CD14-positive monocyte (primary cell): ENCODE data around the gene MRPL47. TPM values are rescaled to one million over a fixed set of nuclear protein-coding genes. Genes with fewer than 3 reads are reported as not detected.

Source experiments
- DNase-seq, 3 donors: peaks; one replicate each; pipeline ENCODE4 v3.0.0-alpha.2; 2011 to 2022
- H2AFZ ChIP-seq: 2 replicates; pipeline ENCODE4 v1.6.0; 2012; ENCODE audit warnings: mild to moderate bottlenecking, low read depth, low read length, inconsistent platforms; ENCODE audit not compliant: insufficient read depth, poor library complexity, severe bottlenecking
- H3K27ac ChIP-seq, 2 donors: 1 replicate in 1 of 2; 2 replicates in 1 of 2; pipeline ENCODE4 v1.5.1; 2012 to 2013; ENCODE audit warnings: low read length in 2 of 2, control low read depth in 1 of 2, inconsistent platforms in 1 of 2, low read depth in 1 of 2, mild to moderate bottlenecking in 1 of 2
- H3K27me3 ChIP-seq, 2 donors: one replicate each; pipeline versions ENCODE4 v1.6.0 to v1.6.1; 2011 to 2013; ENCODE audit warnings: low read length in 2 of 2; ENCODE audit not compliant: control insufficient read depth in 2 of 2, insufficient read depth in 2 of 2
- H3K36me3 ChIP-seq, 2 donors: replicated peaks in 1 of 2; 1 replicate in 1 of 2; 2 replicates in 1 of 2; pipeline versions ENCODE4 v1.5.1 to v1.6.1; 2012 to 2013; ENCODE audit warnings: low read length in 2 of 2, control low read depth in 1 of 2, inconsistent platforms in 1 of 2, mild to moderate bottlenecking in 1 of 2; ENCODE audit not compliant: insufficient read depth in 2 of 2, control insufficient read depth in 1 of 2
- H3K4me1 ChIP-seq, 2 donors: 1 replicate in 1 of 2; 2 replicates in 1 of 2; pipeline versions ENCODE4 v1.5.1 to v1.6.1; 2012 to 2013; ENCODE audit warnings: low read length in 2 of 2, control low read depth in 1 of 2, inconsistent platforms in 1 of 2, mild to moderate bottlenecking in 1 of 2, moderate library complexity in 1 of 2; ENCODE audit not compliant: insufficient read depth in 2 of 2, control insufficient read depth in 1 of 2
- H3K4me2 ChIP-seq: replicated peaks from 2 replicates; pipeline ENCODE3; 2012; ENCODE audit warnings: low read length, moderate library complexity, mild to moderate bottlenecking; ENCODE audit not compliant: poor library complexity, severe bottlenecking; ENCODE audit errors: extremely low read depth
- H3K4me3 ChIP-seq, 3 experiments: fragments of 200-600 bp in 1 of 3; sonication (generic) in 1 of 3; replicated peaks in 1 of 3; 1 replicate in 2 of 3; 2 replicates in 1 of 3; pipeline ENCODE4 v1.5.1; 2011 to 2013; ENCODE audit warnings: low read length in 3 of 3, mild to moderate bottlenecking in 3 of 3, control low read depth in 2 of 3, low read depth in 2 of 3, inconsistent platforms in 1 of 3, moderate library complexity in 1 of 3
- H3K79me2 ChIP-seq: 2 replicates; pipeline ENCODE4 v1.6.0; 2012; ENCODE audit warnings: mild to moderate bottlenecking, control low read depth, inconsistent platforms, low read length, moderate library complexity; ENCODE audit not compliant: insufficient read depth
- H3K9ac ChIP-seq: 2 replicates; pipeline ENCODE4 v1.6.0; 2017; ENCODE audit warnings: low read length, mild to moderate bottlenecking; ENCODE audit not compliant: insufficient read depth, poor library complexity, severe bottlenecking
- H3K9me3 ChIP-seq, 2 donors: replicated peaks in 1 of 2; 1 replicate in 1 of 2; 2 replicates in 1 of 2; pipeline versions ENCODE4 v1.5.1 to v1.6.1; 2012 to 2013; ENCODE audit warnings: low read length in 2 of 2, control low read depth in 1 of 2; ENCODE audit not compliant: control insufficient read depth in 1 of 2, insufficient read depth in 1 of 2
- H4K20me1 ChIP-seq: 2 replicates; pipeline ENCODE4 v1.6.0; 2012; ENCODE audit warnings: mild to moderate bottlenecking, low read length, control low read depth, moderate library complexity; ENCODE audit not compliant: insufficient read depth
- H3K27ac Mint-ChIP-seq, 7 donors: one replicate each; pipeline ENCODE4 v1.8.0; 2020; ENCODE audit warnings: mild to moderate bottlenecking in 7 of 7, mixed read lengths in 7 of 7, moderate library complexity in 6 of 7, inconsistent platforms in 2 of 7
- H3K27me3 Mint-ChIP-seq, 3 donors: one replicate each; pipeline ENCODE4 v1.8.0; 2021 to 2022; ENCODE audit warnings: low read depth in 3 of 3, mild to moderate bottlenecking in 3 of 3, mixed read lengths in 3 of 3, moderate library complexity in 3 of 3, inconsistent platforms in 1 of 3
- H3K36me3 Mint-ChIP-seq, 2 donors: one replicate each; pipeline ENCODE4 v1.8.0; 2020; ENCODE audit warnings: mixed read lengths in 2 of 2, inconsistent platforms in 1 of 2, mild to moderate bottlenecking in 1 of 2
- H3K4me1 Mint-ChIP-seq: one replicate; pipeline ENCODE4 v1.8.0; 2020; ENCODE audit warnings: mild to moderate bottlenecking, mixed read lengths
- H3K4me3 Mint-ChIP-seq, 2 donors: one replicate each; pipeline ENCODE4 v1.8.0; 2020; ENCODE audit warnings: mild to moderate bottlenecking in 2 of 2, mixed read lengths in 2 of 2, moderate library complexity in 1 of 2
- H3K9me3 Mint-ChIP-seq, 7 donors: one replicate each; pipeline ENCODE4 v1.8.0; 2020 to 2022; ENCODE audit warnings: mixed read lengths in 7 of 7, mild to moderate bottlenecking in 6 of 7, moderate library complexity in 6 of 7, inconsistent platforms in 2 of 7
- CTCF ChIP-seq: fragments of 200-600 bp; IDR thresholded peaks from one replicate; pipeline ENCODE4 v1.8.0; 2022; ENCODE audit warnings: antibody characterized with exemption, mild to moderate bottlenecking
- WGBS: methylation state at CpG from one replicate; pipeline ENCODE4 v1.1.5; 2013; ENCODE audit warnings: missing lambda C conversion rate; ENCODE audit not compliant: insufficient coverage; 5-methylcytosine and 5-hydroxymethylcytosine counted together
- intact Hi-C, 2 donors: fragments of 100-400 bp; cut with micrococcal nuclease; formaldehyde crosslinking; loops; one replicate each; pipeline versions ENCODE4 v1.15.0 to v1.15.1; 2023
- polyA plus RNA-seq, 3 donors: library from polyadenylated mRNA; depleted of rRNA in 1 of 3; unstranded in 2 of 3; stranded (reverse) in 1 of 3; fragments of 300-500 nt in 2 of 3; fragments of >200 nt in 1 of 3; fragmentation: Illumina TruSeq in 2 of 3; gene quantifications; 1 replicate in 2 of 3; 2 replicates in 1 of 3; pipeline ENCODE4 v1.2.3, GENCODE V29; 2012 to 2021

MRPL47 gene
- polyA plus RNA-seq, 3 donors = 10.3 to 46.4 (median 44.3) TPM

GRCh38 chr3:179630753-179631451 is 26.5 kb upstream of the MRPL47 start:
- Histone ChIP-seq H3K36me3 (peaks cover 0 to 4% of the 10 kb centered on the region in 2 donors), H4K20me1 (no peaks in the 10 kb centered on the region), H3K27me3 (no peaks in the 10 kb centered on the region), H2AFZ (no peak overlapping the region), H3K4me1 (no peaks in the 10 kb centered on the region), H3K27ac (no peak overlapping the region), H3K4me2 (no peak overlapping the region), H3K9ac (no peak overlapping the region), H3K9me3 (no peaks in the 10 kb centered on the region), H3K4me3 (no peak overlapping the region), H3K79me2 (no peaks in the 10 kb centered on the region)
- Mint-ChIP-seq H3K27me3 (no peaks in the 10 kb centered on the region), H3K36me3 (peaks cover 3 to 7% of the 10 kb centered on the region in 2 donors), H3K4me1 (no peaks in the 10 kb centered on the region), H3K4me3 (no peak overlapping the region), H3K9me3 (peaks cover 0 to 2% (median 0%) of the 10 kb centered on the region in 7 donors), H3K27ac (no peak overlapping the region)
- WGBS = 100% methylated on average over 1 of the region's 3 CpGs
- no peak for DNase-seq
- TF ChIP-seq CTCF = no peak
- intact Hi-C loops = no loop called here

GRCh38 chr3:179624451-179624850 is 20.0 kb upstream of the MRPL47 start:
- H3K9me3 Mint-ChIP-seq = no peaks in the 10 kb centered on the region
- Histone ChIP-seq H3K4me1 (no peaks in the 10 kb centered on the region), H3K27ac (no peak overlapping the region), H3K36me3 (peaks cover 46 to 59% of the 10 kb centered on the region in 2 donors), H3K9ac (no peak overlapping the region), H4K20me1 (peaks cover 3% of the 10 kb centered on the region), H3K4me3 (no peak overlapping the region), H3K79me2 (no peaks in the 10 kb centered on the region), H3K9me3 (no peaks in the 10 kb centered on the region), H3K4me2 (no peak overlapping the region), H3K27me3 (no peaks in the 10 kb centered on the region), H2AFZ (no peak overlapping the region)
- no peaks in the 10 kb centered on the region for H3K27me3 Mint-ChIP-seq
- whole genome bisulfite sequencing = no CpG with 5 or more reads among the region's 3 CpGs
- H3K4me3 Mint-ChIP-seq = no peak overlapping the region
- no peak for TF ChIP-seq CTCF
- no peak for DNase-seq
- no peak overlapping the region for H3K27ac Mint-ChIP-seq
- intact Hi-C loops = no loop called here
- H3K4me1 Mint-ChIP-seq = no peaks in the 10 kb centered on the region
- H3K36me3 Mint-ChIP-seq = peaks cover 56 to 62% of the 10 kb centered on the region in 2 donors
